HepG2 (cell line): ENCODE data around the gene SLC25A25. TPM values are rescaled to one million over a fixed set of nuclear protein-coding genes. Genes with fewer than 3 reads are reported as not detected.

Source experiments
- DR1 ChIP-seq: sonication (generic); formaldehyde crosslinking; IDR thresholded peaks from 2 replicates; pipeline ENCODE4 v1.8.0; 2021; ENCODE audit warnings: mild to moderate bottlenecking, missing genetic modification reagents, inconsistent platforms
- ETV6 ChIP-seq: sonication (generic); formaldehyde crosslinking; conservative IDR thresholded peaks from 2 replicates; pipeline ENCODE4 v1.4.0; 2020; ENCODE audit warnings: missing genetic modification reagents
- IRX3 ChIP-seq: sonication (generic); formaldehyde crosslinking; IDR thresholded peaks from 2 replicates; pipeline ENCODE4 v1.8.1; 2023; ENCODE audit warnings: mild to moderate bottlenecking, low read depth, missing genetic modification reagents, borderline replicate concordance
- JUN ChIP-seq: sonication (generic); formaldehyde crosslinking; IDR thresholded peaks from 2 replicates; pipeline ENCODE4 v1.4.0; 2020; ENCODE audit warnings: mild to moderate bottlenecking, missing genetic modification reagents
- MAZ ChIP-seq, 2 experiments: sonication (generic) in 1 of 2; formaldehyde crosslinking in 1 of 2; IDR thresholded peaks; 2 replicates each; pipeline versions ENCODE4 v1.5.0 to v1.6.1; 2012 to 2020; ENCODE audit warnings: low read depth in 2 of 2, mild to moderate bottlenecking in 2 of 2, borderline replicate concordance in 1 of 2, improper control_type of control experiment in 1 of 2, low read length in 1 of 2, missing genetic modification reagents in 1 of 2, moderate library complexity in 1 of 2
- NCOR1 ChIP-seq: fragments of 200-600 bp; sonication (generic); IDR thresholded peaks from 2 replicates; pipeline ENCODE4 v1.7.0; 2017; ENCODE audit warnings: antibody characterized with exemption, low read length, borderline replicate concordance
- PBX3 ChIP-seq: sonication (generic); formaldehyde crosslinking; IDR thresholded peaks from 2 replicates; pipeline ENCODE4 v1.8.1; 2023; ENCODE audit warnings: missing genetic modification reagents, inconsistent platforms, borderline replicate concordance
- SRSF4 ChIP-seq: fragments of 200-400 bp; formaldehyde crosslinking; IDR thresholded peaks from one replicate; pipeline ENCODE4 v1.6.1; 2018; ENCODE audit warnings: mild to moderate bottlenecking, low read depth, low read length, moderate library complexity; ENCODE audit not compliant: poor library complexity, severe bottlenecking
- STAG1 ChIP-seq: sonication (generic); formaldehyde crosslinking; IDR thresholded peaks from 2 replicates; pipeline ENCODE4 v1.4.0; 2020; ENCODE audit warnings: missing genetic modification reagents
- TAF1 ChIP-seq: sonication (generic); formaldehyde crosslinking; IDR thresholded peaks from 2 replicates; pipeline ENCODE4 v1.4.0; 2020; ENCODE audit warnings: missing genetic modification reagents
- THYN1 ChIP-seq: sonication (generic); formaldehyde crosslinking; IDR thresholded peaks from 2 replicates; pipeline ENCODE4 v1.8.1; 2023; ENCODE audit warnings: low read depth, mild to moderate bottlenecking, moderate library complexity, missing genetic modification reagents, borderline replicate concordance
- ZBTB8A ChIP-seq: sonication (generic); formaldehyde crosslinking; IDR thresholded peaks from 2 replicates; pipeline ENCODE4 v1.4.0; 2020; ENCODE audit warnings: mild to moderate bottlenecking, low read depth, missing genetic modification reagents, borderline replicate concordance
- ZEB1 ChIP-seq: IDR thresholded peaks from 2 replicates; pipeline ENCODE4 v1.6.1; 2012; ENCODE audit warnings: mild to moderate bottlenecking, low read depth, inconsistent platforms; ENCODE audit not compliant: insufficient replicate concordance
- ZNF224 ChIP-seq: sonication (generic); formaldehyde crosslinking; IDR thresholded peaks from 2 replicates; pipeline ENCODE4 v1.5.0; 2020; ENCODE audit warnings: mild to moderate bottlenecking, missing genetic modification reagents
- ZNF296 ChIP-seq: sonication (generic); formaldehyde crosslinking; conservative IDR thresholded peaks from 2 replicates; pipeline ENCODE4 v1.5.0; 2020; ENCODE audit warnings: mild to moderate bottlenecking, missing genetic modification reagents
- ZNF367 ChIP-seq: sonication (generic); formaldehyde crosslinking; IDR thresholded peaks from 2 replicates; pipeline ENCODE4 v1.4.0; 2020; ENCODE audit warnings: missing genetic modification reagents, borderline replicate concordance
- ZNF446 ChIP-seq: sonication (generic); formaldehyde crosslinking; IDR thresholded peaks from 2 replicates; pipeline ENCODE4 v1.5.0; 2020; ENCODE audit warnings: mild to moderate bottlenecking, missing genetic modification reagents
- polyA plus RNA-seq, 8 experiments: library from polyadenylated mRNA; depleted of rRNA in 3 of 8; stranded (reverse) in 7 of 8; unstranded in 1 of 8; fragments of >200 nt; fragmentation: Illumina TruSeq in 4 of 8; extraction: Trizol in 4 of 8; gene quantifications; 2 replicates each; pipeline versions ENCODE4 v1.2.1 to v1.2.3, GENCODE V29; 2011 to 2016; ENCODE audit warnings: low read depth in 4 of 8, missing spikeins in 1 of 8, mixed read lengths in 1 of 8; ENCODE audit not compliant: insufficient read depth in 1 of 8
- total RNA-seq, 5 experiments: library from RNA; depleted of rRNA; stranded (reverse); fragments of >200 nt; fragmentation: Illumina TruSeq; extraction: Trizol; gene quantifications; 2 replicates each; pipeline ENCODE4 v1.2.3, GENCODE V29; 2016; ENCODE audit warnings: low read depth in 1 of 5
- TF ChIP-seq, protein P1 (sequence below): sonication (generic); formaldehyde crosslinking; IDR thresholded peaks from 2 replicates; pipeline ENCODE4 v1.4.0; 2020; ENCODE audit warnings: missing genetic modification reagents
- TF ChIP-seq, protein P2 (sequence below): IDR thresholded peaks from 2 replicates; pipeline ENCODE4 v1.6.1; 2016; ENCODE audit warnings: missing genetic modification reagents, missing compliant biosample characterization
- TF ChIP-seq, protein P3 (sequence below), 2 experiments: IDR thresholded peaks; 2 replicates each; pipeline ENCODE4 v1.6.1; 2011 to 2012; ENCODE audit warnings: low read length in 2 of 2, borderline replicate concordance in 1 of 2, low read depth in 1 of 2, mild to moderate bottlenecking in 1 of 2, moderate library complexity in 1 of 2
- TF ChIP-seq, protein P4 (sequence below): sonication (generic); IDR thresholded peaks from 2 replicates; pipeline ENCODE4 v1.6.1; 2016; ENCODE audit warnings: low read depth, borderline replicate concordance

SLC25A25 gene
- total and polyA plus RNA-seq, 2 of the 13 experiments (the other 11 are each of a cell fraction or from before 2014, with no cell fraction given), result 10.5 to 24.8 TPM

DNA sequence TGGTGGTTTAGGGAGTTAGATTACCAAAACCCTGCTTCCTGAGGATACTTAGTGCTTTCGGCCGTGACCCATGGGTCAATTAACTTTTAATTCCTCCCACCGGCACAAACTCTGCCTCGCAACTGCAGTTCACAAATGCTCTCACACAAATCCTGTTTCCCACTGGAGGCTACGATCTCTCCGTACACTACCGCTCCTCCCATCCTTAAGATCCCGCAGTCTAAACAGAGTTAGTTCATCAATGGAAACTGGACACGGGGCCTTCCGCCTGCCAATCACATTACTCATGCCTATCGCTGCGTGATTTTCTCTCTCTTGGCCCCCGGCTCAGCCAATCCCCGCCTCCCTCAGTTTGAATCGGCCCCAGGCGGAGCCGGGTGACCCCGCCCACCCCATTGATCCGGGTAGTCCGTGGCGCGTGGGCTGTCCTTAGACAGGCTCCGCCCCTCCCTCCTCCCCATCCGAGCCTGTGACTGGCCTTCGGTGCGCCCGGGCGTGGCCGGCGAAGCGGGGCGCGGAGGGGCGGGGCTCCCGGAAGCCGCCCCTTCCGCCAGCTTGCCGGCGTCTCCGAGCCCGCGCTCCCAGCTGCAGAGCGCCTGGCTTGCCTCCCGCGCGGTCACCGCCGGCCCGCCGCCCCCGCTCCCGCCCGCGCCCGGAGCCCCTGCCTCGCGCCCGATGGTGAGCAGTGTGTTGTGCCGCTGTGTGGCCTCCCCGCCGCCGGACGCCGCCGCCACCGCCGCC, at the start of gene SLC25A25 (continued):
- TF ChIP-seq SRSF4 (no peak), NCOR1 (peak; percentile 83), MAZ (IDR thresholded peaks at IDR 0.05; ENCODE audit: borderline replicate concordance, low read depth, low read length) (peak; percentile 50; the same call in 1 of the 2 replicates), MAZ (CRISPR knock-in tag; IDR thresholded peaks at IDR 0.05; ENCODE audit: low read depth) (no peak), ZBTB8A (CRISPR knock-in tag) (no peak), ZNF367 (CRISPR knock-in tag) (no peak), DR1 (no peak), ZNF224 (CRISPR knock-in tag) (no peak), STAG1 (CRISPR knock-in tag) (no peak), ZNF296 (CRISPR knock-in tag) (no peak), TAF1 (CRISPR knock-in tag) (peak; percentile 63; the same call in 1 of the 2 replicates), IRX3 (CRISPR knock-in tag) (no peak), JUN (CRISPR knock-in tag) (no peak), ZNF446 (CRISPR knock-in tag) (no peak), ZEB1 (no peak), THYN1 (CRISPR knock-in tag) (no peak), ETV6 (no peak), PBX3 (CRISPR knock-in tag) (no peak)
- TF ChIP-seq, protein P1, sequence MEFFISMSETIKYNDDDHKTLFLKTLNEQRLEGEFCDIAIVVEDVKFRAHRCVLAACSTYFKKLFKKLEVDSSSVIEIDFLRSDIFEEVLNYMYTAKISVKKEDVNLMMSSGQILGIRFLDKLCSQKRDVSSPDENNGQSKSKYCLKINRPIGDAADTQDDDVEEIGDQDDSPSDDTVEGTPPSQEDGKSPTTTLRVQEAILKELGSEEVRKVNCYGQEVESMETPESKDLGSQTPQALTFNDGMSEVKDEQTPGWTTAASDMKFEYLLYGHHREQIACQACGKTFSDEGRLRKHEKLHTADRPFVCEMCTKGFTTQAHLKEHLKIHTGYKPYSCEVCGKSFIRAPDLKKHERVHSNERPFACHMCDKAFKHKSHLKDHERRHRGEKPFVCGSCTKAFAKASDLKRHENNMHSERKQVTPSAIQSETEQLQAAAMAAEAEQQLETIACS, result no peak
- TF ChIP-seq, protein P2, sequence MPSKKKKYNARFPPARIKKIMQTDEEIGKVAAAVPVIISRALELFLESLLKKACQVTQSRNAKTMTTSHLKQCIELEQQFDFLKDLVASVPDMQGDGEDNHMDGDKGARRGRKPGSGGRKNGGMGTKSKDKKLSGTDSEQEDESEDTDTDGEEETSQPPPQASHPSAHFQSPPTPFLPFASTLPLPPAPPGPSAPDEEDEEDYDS (CRISPR knock-in tag), result peak; percentile 81
- TF ChIP-seq, protein P3, sequence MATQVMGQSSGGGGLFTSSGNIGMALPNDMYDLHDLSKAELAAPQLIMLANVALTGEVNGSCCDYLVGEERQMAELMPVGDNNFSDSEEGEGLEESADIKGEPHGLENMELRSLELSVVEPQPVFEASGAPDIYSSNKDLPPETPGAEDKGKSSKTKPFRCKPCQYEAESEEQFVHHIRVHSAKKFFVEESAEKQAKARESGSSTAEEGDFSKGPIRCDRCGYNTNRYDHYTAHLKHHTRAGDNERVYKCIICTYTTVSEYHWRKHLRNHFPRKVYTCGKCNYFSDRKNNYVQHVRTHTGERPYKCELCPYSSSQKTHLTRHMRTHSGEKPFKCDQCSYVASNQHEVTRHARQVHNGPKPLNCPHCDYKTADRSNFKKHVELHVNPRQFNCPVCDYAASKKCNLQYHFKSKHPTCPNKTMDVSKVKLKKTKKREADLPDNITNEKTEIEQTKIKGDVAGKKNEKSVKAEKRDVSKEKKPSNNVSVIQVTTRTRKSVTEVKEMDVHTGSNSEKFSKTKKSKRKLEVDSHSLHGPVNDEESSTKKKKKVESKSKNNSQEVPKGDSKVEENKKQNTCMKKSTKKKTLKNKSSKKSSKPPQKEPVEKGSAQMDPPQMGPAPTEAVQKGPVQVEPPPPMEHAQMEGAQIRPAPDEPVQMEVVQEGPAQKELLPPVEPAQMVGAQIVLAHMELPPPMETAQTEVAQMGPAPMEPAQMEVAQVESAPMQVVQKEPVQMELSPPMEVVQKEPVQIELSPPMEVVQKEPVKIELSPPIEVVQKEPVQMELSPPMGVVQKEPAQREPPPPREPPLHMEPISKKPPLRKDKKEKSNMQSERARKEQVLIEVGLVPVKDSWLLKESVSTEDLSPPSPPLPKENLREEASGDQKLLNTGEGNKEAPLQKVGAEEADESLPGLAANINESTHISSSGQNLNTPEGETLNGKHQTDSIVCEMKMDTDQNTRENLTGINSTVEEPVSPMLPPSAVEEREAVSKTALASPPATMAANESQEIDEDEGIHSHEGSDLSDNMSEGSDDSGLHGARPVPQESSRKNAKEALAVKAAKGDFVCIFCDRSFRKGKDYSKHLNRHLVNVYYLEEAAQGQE (IDR thresholded peaks at IDR 0.05; ENCODE audit: borderline replicate concordance in 1 of 2, low read depth in 1 of 2, low read length in 2 of 2), result 0 out of 4 replicates have a peak, but pooled peaks of 1 of the 2 experiments have one; percentile 5
- TF ChIP-seq, protein P4, sequence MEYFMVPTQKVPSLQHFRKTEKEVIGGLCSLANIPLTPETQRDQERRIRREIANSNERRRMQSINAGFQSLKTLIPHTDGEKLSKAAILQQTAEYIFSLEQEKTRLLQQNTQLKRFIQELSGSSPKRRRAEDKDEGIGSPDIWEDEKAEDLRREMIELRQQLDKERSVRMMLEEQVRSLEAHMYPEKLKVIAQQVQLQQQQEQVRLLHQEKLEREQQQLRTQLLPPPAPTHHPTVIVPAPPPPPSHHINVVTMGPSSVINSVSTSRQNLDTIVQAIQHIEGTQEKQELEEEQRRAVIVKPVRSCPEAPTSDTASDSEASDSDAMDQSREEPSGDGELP, result peak; percentile 25; the same call in 1 of the 2 replicates
